Prostate gland (tissue), 2 donors: ENCODE measurements around the gene COL23A1.

ENCODE experiments used
- POLR2A ChIP-seq: fragments of 450-650 bp; IDR thresholded peaks from one replicate; pipeline ENCODE4 v1.6.1; 2016; ENCODE audit warnings: antibody characterized with exemption, mild to moderate bottlenecking
- TF ChIP-seq, protein P1 (sequence below), 4 experiments: fragments of 200-600 bp in 2 of 4; fragments of 450-650 bp in 2 of 4; sonication (generic) in 2 of 4; IDR thresholded peaks; 1 replicate in 3 of 4; 2 replicates in 1 of 4; pipeline ENCODE4 v1.5.1; 2016 to 2019; ENCODE audit warnings: antibody characterized with exemption in 4 of 4, mild to moderate bottlenecking in 2 of 4, moderate library complexity in 2 of 4

DNA sequence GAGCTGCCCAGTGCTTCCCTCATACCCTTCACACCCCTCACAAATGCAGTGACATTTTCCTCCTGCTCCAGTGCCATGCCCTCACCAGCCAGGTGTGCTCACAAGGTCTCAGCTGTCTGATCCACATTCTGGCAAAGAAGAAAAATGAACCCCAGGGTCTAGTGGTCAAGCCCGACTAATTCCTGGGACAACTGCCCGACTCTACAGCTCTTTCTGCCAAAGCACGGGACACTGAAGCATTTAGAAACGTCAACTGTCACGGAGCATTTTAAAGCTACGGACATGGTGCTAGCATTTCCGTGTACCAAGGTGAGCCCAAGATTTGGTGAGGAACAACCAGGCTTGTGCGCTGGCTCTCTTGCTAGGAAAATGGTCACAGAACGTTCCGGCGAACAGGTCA, 300.8 kb downstream of the COL23A1 start:
- TF ChIP-seq, protein P1, sequence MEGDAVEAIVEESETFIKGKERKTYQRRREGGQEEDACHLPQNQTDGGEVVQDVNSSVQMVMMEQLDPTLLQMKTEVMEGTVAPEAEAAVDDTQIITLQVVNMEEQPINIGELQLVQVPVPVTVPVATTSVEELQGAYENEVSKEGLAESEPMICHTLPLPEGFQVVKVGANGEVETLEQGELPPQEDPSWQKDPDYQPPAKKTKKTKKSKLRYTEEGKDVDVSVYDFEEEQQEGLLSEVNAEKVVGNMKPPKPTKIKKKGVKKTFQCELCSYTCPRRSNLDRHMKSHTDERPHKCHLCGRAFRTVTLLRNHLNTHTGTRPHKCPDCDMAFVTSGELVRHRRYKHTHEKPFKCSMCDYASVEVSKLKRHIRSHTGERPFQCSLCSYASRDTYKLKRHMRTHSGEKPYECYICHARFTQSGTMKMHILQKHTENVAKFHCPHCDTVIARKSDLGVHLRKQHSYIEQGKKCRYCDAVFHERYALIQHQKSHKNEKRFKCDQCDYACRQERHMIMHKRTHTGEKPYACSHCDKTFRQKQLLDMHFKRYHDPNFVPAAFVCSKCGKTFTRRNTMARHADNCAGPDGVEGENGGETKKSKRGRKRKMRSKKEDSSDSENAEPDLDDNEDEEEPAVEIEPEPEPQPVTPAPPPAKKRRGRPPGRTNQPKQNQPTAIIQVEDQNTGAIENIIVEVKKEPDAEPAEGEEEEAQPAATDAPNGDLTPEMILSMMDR (IDR thresholded peaks at IDR 0.05): no peak
- TF ChIP-seq POLR2A: no peak
